Ectodermal cell (in vitro differentiated cells): ENCODE results near the gene KLK2.

ENCODE experiments used
- H3K27ac ChIP-seq: 2 replicates; pipeline ENCODE4 v1.7.0; 2013; ENCODE audit warnings: mild to moderate bottlenecking, low read depth, low read length; ENCODE audit not compliant: insufficient read depth, poor library complexity, severe bottlenecking
- H3K27me3 ChIP-seq: 2 replicates; pipeline ENCODE4 v1.7.0; 2013; ENCODE audit warnings: mild to moderate bottlenecking, low read length; ENCODE audit not compliant: insufficient read depth, control insufficient read depth, poor library complexity, severe bottlenecking
- H3K36me3 ChIP-seq: one replicate; pipeline ENCODE4 v1.7.0; 2013; ENCODE audit warnings: low read length; ENCODE audit not compliant: control insufficient read depth, insufficient read depth
- H3K4me1 ChIP-seq: one replicate; pipeline ENCODE4 v1.7.0; 2013; ENCODE audit warnings: low read length; ENCODE audit not compliant: control insufficient read depth, insufficient read depth
- H3K4me3 ChIP-seq: 2 replicates; pipeline ENCODE4 v1.7.0; 2013; ENCODE audit warnings: low read depth, low read length, control low read depth; ENCODE audit not compliant: insufficient read depth
- H3K9me3 ChIP-seq: 2 replicates; pipeline ENCODE4 v1.7.0; 2013; ENCODE audit warnings: mild to moderate bottlenecking, low read length, moderate library complexity; ENCODE audit not compliant: control insufficient read depth
- WGBS, 2 experiments: methylation state at CpG; one replicate each; pipeline ENCODE4 v1.1.7; 2013; ENCODE audit warnings: missing lambda C conversion rate in 2 of 2; 5-methylcytosine and 5-hydroxymethylcytosine counted together

The KLK2 gene

GRCh38 chr19:50906217-50906616, 33.0 kb downstream of the KLK2 start:
- no peak overlapping the region for H3K27ac ChIP-seq
- H3K36me3 ChIP-seq, result no peaks in the 10 kb centered on the region
- no peaks in the 10 kb centered on the region for H3K9me3 ChIP-seq
- peaks cover 45% of the 10 kb centered on the region for H3K27me3 ChIP-seq
- no peaks in the 10 kb centered on the region for H3K4me1 ChIP-seq
- WGBS, 2 experiments, result 17 to 20% methylated on average over 5 of the region's 5 CpGs
- no peak overlapping the region for H3K4me3 ChIP-seq

GRCh38 chr19:50908336-50908735, 35.1 kb downstream of the KLK2 start:
- no peaks in the 10 kb centered on the region for H3K4me1 ChIP-seq
- WGBS, 2 experiments, result 85 to 86% methylated on average over 25 of the region's 25 CpGs
- no peaks in the 10 kb centered on the region for H3K36me3 ChIP-seq
- H3K9me3 ChIP-seq, result no peaks in the 10 kb centered on the region
- H3K4me3 ChIP-seq, result no peak overlapping the region
- H3K27me3 ChIP-seq, result peaks cover 66% of the 10 kb centered on the region
- no peak overlapping the region for H3K27ac ChIP-seq

- 12 to 15% methylated on average over 36 of the region's 36 CpGs for whole genome bisulfite sequencing, 2 experiments
- Histone ChIP-seq H3K4me3 (peak overlapping the region; percentile 14), H3K27ac (no peak overlapping the region), H3K36me3 (no peaks in the 10 kb centered on the region), H3K27me3 (peaks cover 71% of the 10 kb centered on the region), H3K4me1 (no peaks in the 10 kb centered on the region), H3K9me3 (no peaks in the 10 kb centered on the region)
These were observed 36.2 kb downstream of the KLK2 start for GRCh38 chr19:50909240-50910070.

GRCh38 chr19:50910722-50911121, 37.5 kb downstream of the KLK2 start:
- H3K27me3 ChIP-seq, result peaks cover 81% of the 10 kb centered on the region
- H3K27ac ChIP-seq, result no peak overlapping the region
- WGBS, 2 experiments, result 78 to 84% methylated on average over 3 to 4 of the region's 4 CpGs
- H3K4me3 ChIP-seq, result no peak overlapping the region
- H3K4me1 ChIP-seq, result no peaks in the 10 kb centered on the region
- H3K9me3 ChIP-seq, result no peaks in the 10 kb centered on the region
- no peaks in the 10 kb centered on the region for H3K36me3 ChIP-seq

GRCh38 chr19:50911206-50912101, 38.2 kb downstream of the KLK2 start, which contains the start of gene KLK4:
KLK4 (minus strand) TSS chr19:50911395; CDS start chr19:50910738, 657 bp downstream.
- Histone ChIP-seq H3K4me1 (no peaks in the 10 kb centered on the region), H3K27ac (no peak within 1 kb of the TSS), H3K9me3 (no peaks in the 10 kb centered on the region), H3K36me3 (no peaks in the 10 kb centered on the region), H3K4me3 (no peak within 1 kb of the TSS), H3K27me3 (peaks cover 83% of the 10 kb centered on the region)
- 79 to 81% methylated on average over 9 of the region's 9 CpGs for WGBS, 2 experiments

- no peak overlapping the region for H3K4me3 ChIP-seq
- H3K4me1 ChIP-seq, result no peaks in the 10 kb centered on the region
- no peaks in the 10 kb centered on the region for H3K9me3 ChIP-seq
- no peaks in the 10 kb centered on the region for H3K36me3 ChIP-seq
- peaks cover 82% of the 10 kb centered on the region for H3K27me3 ChIP-seq
- H3K27ac ChIP-seq, result no peak overlapping the region
- 64 to 65% methylated on average over 21 of the region's 21 CpGs for WGBS, 2 experiments
These were observed 38.9 kb downstream of the KLK2 start for GRCh38 chr19:50912102-50912599.

GRCh38 chr19:50912727-50913716, 39.8 kb downstream of the KLK2 start:
- no peak overlapping the region for H3K27ac ChIP-seq
- H3K4me3 ChIP-seq, result no peak overlapping the region
- no peaks in the 10 kb centered on the region for H3K9me3 ChIP-seq
- no peaks in the 10 kb centered on the region for H3K4me1 ChIP-seq
- peaks cover 73% of the 10 kb centered on the region for H3K27me3 ChIP-seq
- H3K36me3 ChIP-seq, result no peaks in the 10 kb centered on the region
- 37% methylated on average over 29 of the region's 29 CpGs for WGBS, 2 experiments

- no peak overlapping the region for H3K27ac ChIP-seq
- H3K27me3 ChIP-seq, result peaks cover 63% of the 10 kb centered on the region
- no peaks in the 10 kb centered on the region for H3K9me3 ChIP-seq
- WGBS, 2 experiments, result 76 to 95% methylated on average over 2 of the region's 2 CpGs
- no peaks in the 10 kb centered on the region for H3K4me1 ChIP-seq
- H3K4me3 ChIP-seq, result no peak overlapping the region
- no peaks in the 10 kb centered on the region for H3K36me3 ChIP-seq
These were observed 42.8 kb downstream of the KLK2 start for GRCh38 chr19:50916069-50916468.

GRCh38 chr19:50921426-50922316, 48.4 kb downstream of the KLK2 start:
- no peak overlapping the region for H3K27ac ChIP-seq
- H3K9me3 ChIP-seq, result no peaks in the 10 kb centered on the region
- H3K27me3 ChIP-seq, result peaks cover 36% of the 10 kb centered on the region
- no peaks in the 10 kb centered on the region for H3K4me1 ChIP-seq
- WGBS, 2 experiments, result 36 to 37% methylated on average over 12 of the region's 12 CpGs
- H3K36me3 ChIP-seq, result no peaks in the 10 kb centered on the region
- no peak overlapping the region for H3K4me3 ChIP-seq
